Measurements from ENCODE around the gene IMPDH2. TPM values are rescaled to one million over a fixed set of nuclear protein-coding genes. Genes with fewer than 3 reads are reported as not detected.

IMPDH2 gene
- total and polyA plus RNA-seq, 2 of the 8 experiments (the other 6 are each of a cell fraction or from before 2014, with no cell fraction given): 374 to 409 TPM

GRCh38 chr3:48989796-48990635, 39.2 kb downstream of the IMPDH2 start, which contains the start of gene P4HTM (continued):
- TF ChIP-seq CHD7 (IDR thresholded peaks at IDR 0.05; ENCODE audit: insufficient replicate concordance, low read length): no peak
- TF ChIP-seq CREB1 (IDR thresholded peaks at IDR 0.05): peak; percentile 94
- TF ChIP-seq TAF1 (IDR thresholded peaks at IDR 0.05; ENCODE audit: low read depth, low read length): peak; percentile 88
- no peak for TF ChIP-seq BRCA1 (IDR thresholded peaks at IDR 0.05; ENCODE audit: low read depth, low read length)
- peak; percentile 86 for TF ChIP-seq KDM4A (IDR thresholded peaks at IDR 0.05; ENCODE audit: low read depth, low read length, severe bottlenecking)
- TF ChIP-seq KDM5A (IDR thresholded peaks at IDR 0.05; ENCODE audit: low read length): no peak
- TF ChIP-seq MAFK (IDR thresholded peaks at IDR 0.05; ENCODE audit: low read depth, low read length): no peak
- TF ChIP-seq EGR1 (IDR thresholded peaks at IDR 0.05; ENCODE audit: borderline replicate concordance, low read depth, low read length): peak; percentile 78
- TF ChIP-seq RFX5 (IDR thresholded peaks at IDR 0.05; ENCODE audit: borderline replicate concordance, low read depth, low read length): no peak
- TF ChIP-seq MAX (IDR thresholded peaks at IDR 0.05): peak; percentile 63

Data from H1 (cell line).